ENCODE data around the gene CFAP46.

DNA sequence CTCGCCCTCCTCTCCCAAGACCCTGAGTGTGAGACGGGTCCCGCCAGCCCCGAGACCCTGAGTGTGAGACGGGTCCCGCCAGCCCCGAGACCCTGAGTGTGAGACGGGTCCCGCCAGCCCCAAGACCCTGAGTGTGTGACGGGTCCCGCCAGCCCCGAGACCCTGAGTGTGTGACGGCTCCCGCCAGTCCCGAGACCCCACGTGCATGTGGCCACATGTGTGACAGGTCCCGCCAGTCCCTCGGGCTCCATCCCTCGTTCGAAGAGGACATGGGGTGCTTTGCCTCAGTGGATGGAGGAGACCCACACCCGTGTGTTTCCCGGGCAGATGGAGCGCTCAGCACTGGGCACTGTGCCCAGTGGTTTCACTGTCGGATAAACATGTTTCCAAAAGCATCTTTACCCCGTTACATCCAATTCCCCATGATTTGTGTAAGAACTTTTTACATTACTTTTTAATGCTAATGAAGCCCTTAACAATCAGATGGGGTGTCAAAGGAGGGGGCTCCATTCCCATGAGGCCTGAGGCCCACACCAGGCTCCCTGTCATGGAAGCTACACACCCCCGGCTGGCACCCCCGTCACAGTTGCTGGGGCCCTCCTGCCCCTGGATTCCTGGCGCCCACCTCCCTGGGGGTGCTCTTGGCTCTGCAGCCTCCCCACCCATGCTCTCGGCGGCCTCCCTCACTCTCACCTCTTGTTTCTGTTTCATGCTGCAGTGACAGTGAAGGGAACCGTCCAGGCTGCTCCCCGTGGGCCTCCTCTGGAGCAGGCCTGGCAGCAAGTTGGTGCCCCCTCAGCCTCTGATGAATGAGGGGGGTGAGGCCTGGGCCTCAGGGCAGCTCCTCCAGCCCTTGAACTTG, 48.5 kb upstream of the CFAP46 start:
- TF ChIP-seq, protein P1, sequence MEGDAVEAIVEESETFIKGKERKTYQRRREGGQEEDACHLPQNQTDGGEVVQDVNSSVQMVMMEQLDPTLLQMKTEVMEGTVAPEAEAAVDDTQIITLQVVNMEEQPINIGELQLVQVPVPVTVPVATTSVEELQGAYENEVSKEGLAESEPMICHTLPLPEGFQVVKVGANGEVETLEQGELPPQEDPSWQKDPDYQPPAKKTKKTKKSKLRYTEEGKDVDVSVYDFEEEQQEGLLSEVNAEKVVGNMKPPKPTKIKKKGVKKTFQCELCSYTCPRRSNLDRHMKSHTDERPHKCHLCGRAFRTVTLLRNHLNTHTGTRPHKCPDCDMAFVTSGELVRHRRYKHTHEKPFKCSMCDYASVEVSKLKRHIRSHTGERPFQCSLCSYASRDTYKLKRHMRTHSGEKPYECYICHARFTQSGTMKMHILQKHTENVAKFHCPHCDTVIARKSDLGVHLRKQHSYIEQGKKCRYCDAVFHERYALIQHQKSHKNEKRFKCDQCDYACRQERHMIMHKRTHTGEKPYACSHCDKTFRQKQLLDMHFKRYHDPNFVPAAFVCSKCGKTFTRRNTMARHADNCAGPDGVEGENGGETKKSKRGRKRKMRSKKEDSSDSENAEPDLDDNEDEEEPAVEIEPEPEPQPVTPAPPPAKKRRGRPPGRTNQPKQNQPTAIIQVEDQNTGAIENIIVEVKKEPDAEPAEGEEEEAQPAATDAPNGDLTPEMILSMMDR (IDR thresholded peaks at IDR 0.05), result no peak
- TF ChIP-seq POLR2A (IDR thresholded peaks at IDR 0.05), result no peak

All from uterus (tissue), 2 donors.